Neutrophil (primary cell): ENCODE measurements around the gene MCIDAS.

Experiments used
- H3K27ac ChIP-seq: fragments of 200-600 bp; sonication (generic); 2 replicates; pipeline ENCODE4 v1.5.1; 2016; ENCODE audit warnings: mild to moderate bottlenecking, moderate library complexity
- H3K27me3 ChIP-seq: fragments of 200-600 bp; sonication (generic); 2 replicates; pipeline ENCODE4 v1.6.0; 2016; ENCODE audit warnings: mild to moderate bottlenecking
- H3K36me3 ChIP-seq: fragments of 200-600 bp; sonication (generic); 2 replicates; pipeline ENCODE4 v1.5.1; 2017
- H3K4me1 ChIP-seq, 2 experiments: fragments of 200-600 bp in 1 of 2; sonication (generic) in 1 of 2; 1 replicate in 1 of 2; 2 replicates in 1 of 2; pipeline versions ENCODE4 v1.5.1 to v1.6.1; 2013 to 2016; ENCODE audit warnings: low read depth in 1 of 2, low read length in 1 of 2, mild to moderate bottlenecking in 1 of 2, moderate library complexity in 1 of 2; ENCODE audit not compliant: control insufficient read depth in 1 of 2, insufficient read depth in 1 of 2
- H3K4me3 ChIP-seq, 2 experiments: fragments of 200-600 bp in 1 of 2; sonication (generic) in 1 of 2; 1 replicate in 1 of 2; 2 replicates in 1 of 2; pipeline ENCODE4 v1.5.1; 2013 to 2016; ENCODE audit warnings: low read depth in 1 of 2, low read length in 1 of 2, mild to moderate bottlenecking in 1 of 2, moderate library complexity in 1 of 2
- H3K9me3 ChIP-seq: fragments of 200-600 bp; sonication (generic); 2 replicates; pipeline ENCODE4 v1.5.1; 2016
- TF ChIP-seq, protein P1 (sequence below): fragments of 200-600 bp; sonication (generic); IDR thresholded peaks from 2 replicates; pipeline ENCODE4 v1.5.1; 2016; ENCODE audit warnings: antibody characterized with exemption

Gene MCIDAS

DNA sequence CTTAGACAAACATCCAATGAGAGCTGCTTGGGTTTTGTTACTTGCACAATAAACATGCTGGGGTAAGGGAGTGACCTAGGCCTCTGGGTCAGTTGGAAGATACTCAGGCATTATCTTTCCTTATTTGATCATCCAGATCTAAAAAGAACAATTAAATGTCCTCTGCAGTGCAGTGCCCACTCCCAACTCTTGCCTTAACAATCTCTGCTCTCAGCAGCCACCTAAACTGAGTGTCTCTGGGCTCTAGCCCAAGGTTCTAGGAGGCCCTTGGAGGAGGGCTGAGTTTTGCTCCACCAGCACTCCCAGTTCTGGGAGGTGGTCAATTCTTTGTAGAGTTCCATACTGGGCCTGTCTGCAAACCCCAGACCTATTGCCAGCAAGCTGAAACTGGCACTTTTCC, 1.8 kb downstream of the MCIDAS start:
- no peak overlapping the region for H3K4me3 ChIP-seq
- peaks cover 3% of the 10 kb centered on the region for H3K9me3 ChIP-seq
- H3K27ac ChIP-seq, result no peak overlapping the region
- H3K27me3 ChIP-seq, result peaks cover 100% of the 10 kb centered on the region
- H3K4me1 ChIP-seq, result peaks cover 13 to 24% of the 10 kb centered on the region in 2 experiments
- no peaks in the 10 kb centered on the region for H3K36me3 ChIP-seq
- TF ChIP-seq, protein P1, sequence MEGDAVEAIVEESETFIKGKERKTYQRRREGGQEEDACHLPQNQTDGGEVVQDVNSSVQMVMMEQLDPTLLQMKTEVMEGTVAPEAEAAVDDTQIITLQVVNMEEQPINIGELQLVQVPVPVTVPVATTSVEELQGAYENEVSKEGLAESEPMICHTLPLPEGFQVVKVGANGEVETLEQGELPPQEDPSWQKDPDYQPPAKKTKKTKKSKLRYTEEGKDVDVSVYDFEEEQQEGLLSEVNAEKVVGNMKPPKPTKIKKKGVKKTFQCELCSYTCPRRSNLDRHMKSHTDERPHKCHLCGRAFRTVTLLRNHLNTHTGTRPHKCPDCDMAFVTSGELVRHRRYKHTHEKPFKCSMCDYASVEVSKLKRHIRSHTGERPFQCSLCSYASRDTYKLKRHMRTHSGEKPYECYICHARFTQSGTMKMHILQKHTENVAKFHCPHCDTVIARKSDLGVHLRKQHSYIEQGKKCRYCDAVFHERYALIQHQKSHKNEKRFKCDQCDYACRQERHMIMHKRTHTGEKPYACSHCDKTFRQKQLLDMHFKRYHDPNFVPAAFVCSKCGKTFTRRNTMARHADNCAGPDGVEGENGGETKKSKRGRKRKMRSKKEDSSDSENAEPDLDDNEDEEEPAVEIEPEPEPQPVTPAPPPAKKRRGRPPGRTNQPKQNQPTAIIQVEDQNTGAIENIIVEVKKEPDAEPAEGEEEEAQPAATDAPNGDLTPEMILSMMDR, result no peak

- no peak overlapping the region for H3K27ac ChIP-seq
- no peak overlapping the region for H3K4me3 ChIP-seq
- H3K36me3 ChIP-seq, result no peaks in the 10 kb centered on the region
- H3K4me1 ChIP-seq, result peaks cover 13 to 25% of the 10 kb centered on the region in 2 experiments
- peaks cover 3% of the 10 kb centered on the region for H3K9me3 ChIP-seq
- H3K27me3 ChIP-seq, result peaks cover 100% of the 10 kb centered on the region
- TF ChIP-seq, protein P1, result no peak
Observed at GRCh38 chr5:55223812-55224240, 3.3 kb downstream of the MCIDAS start.

GRCh38 chr5:55222985-55223811, 3.9 kb downstream of the MCIDAS start:
- TF ChIP-seq, protein P1, result no peak
- Histone ChIP-seq H3K4me3 (no peak overlapping the region), H3K4me1 (peaks cover 13 to 25% of the 10 kb centered on the region in 2 experiments), H3K36me3 (no peaks in the 10 kb centered on the region), H3K27me3 (peaks cover 100% of the 10 kb centered on the region), H3K9me3 (peaks cover 3% of the 10 kb centered on the region), H3K27ac (no peak overlapping the region)

DNA sequence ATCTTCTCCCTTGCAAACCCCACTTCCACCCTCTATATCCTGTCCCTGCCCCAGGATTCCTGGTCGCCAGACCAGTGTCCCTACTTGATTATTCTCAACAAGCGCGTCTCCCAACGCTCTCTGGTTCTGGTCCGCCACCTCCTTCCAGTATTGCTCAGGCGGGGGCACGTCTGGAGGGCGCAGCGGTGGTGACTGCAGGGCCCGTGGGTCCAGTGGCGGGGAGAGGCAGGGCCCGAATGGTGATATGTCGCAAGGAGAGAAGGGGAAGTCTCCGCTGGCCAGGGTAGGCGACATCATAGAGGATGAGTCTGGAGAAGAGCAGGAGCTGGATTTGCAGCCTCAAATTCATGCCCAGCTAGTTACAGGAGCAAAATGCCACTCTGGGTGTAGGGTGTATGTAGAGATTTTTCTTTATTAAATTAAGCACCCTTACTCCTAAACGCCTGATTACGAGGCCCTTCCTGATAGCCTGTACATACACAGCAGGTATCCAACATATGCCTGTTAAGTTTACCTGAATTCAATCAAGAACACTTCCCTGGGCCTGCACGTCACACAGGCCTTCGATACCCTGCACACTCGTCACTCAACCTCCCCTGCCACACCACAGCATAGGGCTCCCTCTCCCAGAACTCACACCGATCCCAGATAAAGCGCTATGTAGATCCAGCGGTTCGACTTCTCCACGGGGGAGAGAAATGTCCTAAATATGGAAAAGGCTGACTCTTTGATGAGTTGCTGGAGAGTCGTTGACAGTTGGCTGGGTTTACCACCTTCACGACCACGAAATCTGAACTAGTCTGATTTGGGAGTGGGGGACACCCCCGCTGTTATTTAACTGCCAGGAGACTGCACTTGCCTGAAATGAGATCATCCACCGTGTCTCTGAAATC, 4.8 kb downstream of the MCIDAS start:
- TF ChIP-seq, protein P1, result no peak
- H3K4me3 ChIP-seq, result no peak overlapping the region
- H3K27ac ChIP-seq, result no peak overlapping the region
- peaks cover 10 to 25% of the 10 kb centered on the region in 2 experiments for H3K4me1 ChIP-seq
- H3K9me3 ChIP-seq, result peaks cover 3% of the 10 kb centered on the region
- H3K27me3 ChIP-seq, result peaks cover 100% of the 10 kb centered on the region
- no peaks in the 10 kb centered on the region for H3K36me3 ChIP-seq

DNA sequence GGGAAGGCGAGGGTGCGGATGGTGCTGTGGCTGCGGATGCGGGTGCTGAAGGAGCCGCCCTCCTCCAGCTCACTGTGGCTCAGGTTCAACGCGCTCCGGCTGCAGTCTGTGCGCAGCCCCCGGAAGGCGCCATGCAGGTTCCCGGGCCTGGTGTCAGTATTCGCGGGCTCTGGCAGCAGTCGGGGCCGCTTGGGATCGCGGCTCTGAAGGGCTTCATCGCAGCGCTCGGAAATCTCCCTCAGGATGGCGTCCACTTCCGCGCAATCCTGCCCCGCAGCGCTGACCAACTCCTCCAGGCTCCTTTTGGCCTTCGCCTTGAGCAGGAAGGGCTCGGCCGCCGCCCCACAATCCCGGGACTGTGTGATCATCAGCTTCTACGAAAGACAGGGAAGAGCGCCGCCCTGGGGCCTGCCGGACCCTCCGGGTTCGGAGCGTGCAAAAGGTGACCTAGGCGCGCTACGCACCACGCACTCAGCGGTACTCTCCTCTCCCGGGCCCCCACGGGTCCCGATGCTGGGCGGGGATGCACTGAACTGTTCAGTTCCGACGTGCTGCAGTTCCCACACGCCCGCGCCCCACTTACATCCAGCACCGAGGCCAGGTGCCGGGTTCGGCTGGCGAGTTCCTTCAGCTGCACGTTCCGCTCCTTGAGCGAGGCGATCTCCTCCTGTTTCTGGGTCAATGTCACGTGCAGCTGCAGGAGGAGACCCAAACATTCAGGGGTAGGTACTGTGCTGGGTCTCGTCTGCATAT, 6.5 kb downstream of the MCIDAS start:
- Histone ChIP-seq H3K27ac (no peak overlapping the region), H3K36me3 (no peaks in the 10 kb centered on the region), H3K27me3 (peaks cover 100% of the 10 kb centered on the region), H3K4me1 (peaks cover 5 to 13% of the 10 kb centered on the region in 2 experiments), H3K4me3 (no peak overlapping the region), H3K9me3 (peaks cover 3% of the 10 kb centered on the region)
- TF ChIP-seq, protein P1, result no peak
